CD4-positive, alpha-beta T cell treated with Interleukin-6 at 100 ng/mL for 8 hours (primary cell): ENCODE results near the gene EFNA3.

ENCODE experiments used
- DNase-seq: peaks from one replicate; pipeline ENCODE4 v3.0.0-alpha.2; 2020; ENCODE audit warnings: mixed read lengths, low spot score

Gene EFNA3

GRCh38 chr1:155078469-155079209, at the start of gene EFNA3:
EFNA3 (plus strand) TSS chr1:155078837; CDS start chr1:155078942, 105 bp downstream.
- DNase-seq, result peak; percentile 45

GRCh38 chr1:155029513-155030242, 49.0 kb upstream of the EFNA3 start:
- no peak for DNase-seq

- no peak for DNase-seq
Measured at GRCh38 chr1:155030243-155030795, 48.3 kb upstream of the EFNA3 start.

- DNase-seq, result no peak
Measured at GRCh38 chr1:155030899-155031298, 47.7 kb upstream of the EFNA3 start.

GRCh38 chr1:155032886-155033285, 45.8 kb upstream of the EFNA3 start:
- no peak for DNase-seq

GRCh38 chr1:155033524-155033923, 45.1 kb upstream of the EFNA3 start, which contains the start of the genes DCST1 and DCST2:
DCST1 (plus strand) TSS chr1:155033824; CDS start chr1:155034037, 213 bp downstream.
DCST2 (minus strand) TSS chr1:155033781; CDS start chr1:155033701, 80 bp downstream.
- no peak for DNase-seq

- DNase-seq, result no peak
Measured at GRCh38 chr1:155034318-155035208, 44.1 kb upstream of the EFNA3 start.

- no peak for DNase-seq
Measured at GRCh38 chr1:155035936-155036335, 42.7 kb upstream of the EFNA3 start.

- no peak for DNase-seq
Measured at GRCh38 chr1:155037043-155037442, 41.6 kb upstream of the EFNA3 start.

- no peak for DNase-seq
Measured at GRCh38 chr1:155037851-155038441, 40.7 kb upstream of the EFNA3 start.

- no peak for DNase-seq
Measured at GRCh38 chr1:155038602-155039307, 39.9 kb upstream of the EFNA3 start.

GRCh38 chr1:155039308-155039669, 39.3 kb upstream of the EFNA3 start:
- DNase-seq, result no peak

- no peak for DNase-seq
Measured at GRCh38 chr1:155040358-155041093, 38.1 kb upstream of the EFNA3 start.

- no peak for DNase-seq
Measured at GRCh38 chr1:155042789-155043188, 35.8 kb upstream of the EFNA3 start.

- DNase-seq, result no peak
Measured at GRCh38 chr1:155043301-155043702, 35.3 kb upstream of the EFNA3 start.

GRCh38 chr1:155043793-155044192, 34.8 kb upstream of the EFNA3 start:
- no peak for DNase-seq

- DNase-seq, result no peak
Measured at GRCh38 chr1:155044365-155044764, 34.3 kb upstream of the EFNA3 start.

- DNase-seq, result peak; percentile 67
Measured at GRCh38 chr1:155044812-155045657, 33.6 kb upstream of the EFNA3 start.
